GOT3 (cell line): ENCODE data around the gene KIF26B.
"Not testable (repeated sequence)": the region's sequence is repeated elsewhere in the genome, so short reads cannot be mapped to it uniquely, and the experiment has no call there.

ENCODE experiments used
- DNase-seq: peaks from one replicate; lab custom pipeline; 2025; ENCODE audit warnings: mixed read lengths; lab: John Stamatoyannopoulos, UW

The KIF26B gene

DNA sequence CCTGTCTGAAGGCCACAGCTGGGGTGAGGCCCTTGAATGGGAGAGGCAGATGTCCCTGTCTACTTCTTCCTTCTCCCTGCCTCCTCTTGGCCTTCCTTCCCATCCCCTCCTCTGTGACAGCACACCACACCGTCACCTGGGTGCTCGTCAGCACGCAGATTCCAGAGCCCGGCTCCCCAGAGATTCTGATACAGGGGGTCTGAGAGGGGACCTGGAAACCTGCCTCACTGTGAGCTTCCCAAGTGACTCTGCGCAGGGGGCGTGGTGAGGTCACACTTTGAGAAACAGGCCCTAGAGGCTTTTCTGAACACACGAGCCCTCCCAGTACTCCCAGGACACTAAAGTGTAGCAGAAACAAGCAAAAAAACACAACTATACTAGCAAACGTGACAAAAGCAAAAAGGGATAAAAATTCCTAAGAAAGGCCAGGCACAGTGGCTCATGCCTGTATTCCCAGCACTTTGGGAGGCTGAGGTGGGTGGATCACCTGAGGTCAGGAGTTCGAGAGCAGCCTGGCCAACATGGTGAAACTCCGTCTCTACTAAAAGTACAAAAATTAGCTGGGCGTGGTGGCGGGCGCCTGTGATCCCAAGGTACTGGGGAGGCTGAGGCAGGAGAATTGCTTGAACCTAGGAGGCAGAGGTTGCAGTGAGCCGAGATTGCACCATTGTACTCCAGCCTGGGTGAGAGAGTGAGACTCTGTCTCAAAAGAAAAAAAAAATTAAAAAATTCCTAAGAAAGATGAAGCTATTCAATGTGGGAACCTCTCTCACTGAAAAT, 201.3 kb downstream of the KIF26B start:
- DNase-seq, result not testable (repeated sequence)

GRCh38 chr1:245356891-245357585, 202.3 kb downstream of the KIF26B start:
- no peak for DNase-seq

DNA sequence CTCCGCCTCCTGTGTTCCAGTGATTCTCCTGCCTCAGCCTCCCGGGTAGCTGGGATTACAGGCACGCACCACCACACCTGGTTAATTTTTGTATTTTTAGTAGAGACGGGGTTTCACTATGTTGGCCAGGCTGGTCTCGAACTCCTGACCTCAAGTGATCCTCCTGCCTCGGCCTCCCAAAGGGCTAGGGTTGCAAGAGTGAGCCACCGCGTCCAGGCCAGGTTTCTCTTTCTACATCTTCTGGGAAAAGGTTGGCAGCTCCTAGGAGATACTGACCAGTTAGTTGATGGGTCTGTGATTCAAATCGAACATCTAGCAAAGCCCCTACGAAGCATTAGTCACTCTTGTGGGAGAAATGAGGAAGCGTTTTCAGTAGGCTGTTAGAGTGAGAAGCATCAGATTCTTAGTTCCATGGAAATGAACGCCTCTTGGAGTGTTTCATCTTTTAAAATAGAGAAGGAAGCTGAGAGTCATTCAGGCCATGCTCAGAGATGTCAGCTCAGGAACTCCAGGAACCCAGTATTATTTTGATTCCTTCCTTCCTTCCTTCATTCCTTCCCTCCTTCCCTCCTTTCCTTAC, 204.4 kb downstream of the KIF26B start:
- not testable (repeated sequence) for DNase-seq

DNA sequence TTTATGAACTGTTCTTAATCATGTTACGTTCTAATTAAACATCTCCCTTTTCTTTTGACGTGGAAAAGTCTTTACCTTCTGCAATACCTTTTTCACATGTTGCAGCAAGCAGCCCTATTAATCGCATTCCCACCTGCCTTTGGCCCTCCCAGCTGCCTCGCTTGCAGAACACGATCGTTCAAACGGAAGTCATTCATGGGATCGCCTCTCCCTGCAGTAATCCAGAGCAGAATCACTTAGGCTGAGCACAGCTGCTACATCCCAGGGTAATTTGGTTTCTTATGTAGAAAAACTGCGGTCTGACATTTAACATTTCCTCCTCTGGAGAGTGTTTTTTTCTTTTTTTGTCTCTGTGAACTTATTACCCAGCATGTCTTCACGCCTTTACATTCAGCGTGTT, 206.3 kb downstream of the KIF26B start:
- no peak for DNase-seq

- no peak for DNase-seq
These were observed 207.2 kb downstream of the KIF26B start for GRCh38 chr1:245361951-245362350.

DNA sequence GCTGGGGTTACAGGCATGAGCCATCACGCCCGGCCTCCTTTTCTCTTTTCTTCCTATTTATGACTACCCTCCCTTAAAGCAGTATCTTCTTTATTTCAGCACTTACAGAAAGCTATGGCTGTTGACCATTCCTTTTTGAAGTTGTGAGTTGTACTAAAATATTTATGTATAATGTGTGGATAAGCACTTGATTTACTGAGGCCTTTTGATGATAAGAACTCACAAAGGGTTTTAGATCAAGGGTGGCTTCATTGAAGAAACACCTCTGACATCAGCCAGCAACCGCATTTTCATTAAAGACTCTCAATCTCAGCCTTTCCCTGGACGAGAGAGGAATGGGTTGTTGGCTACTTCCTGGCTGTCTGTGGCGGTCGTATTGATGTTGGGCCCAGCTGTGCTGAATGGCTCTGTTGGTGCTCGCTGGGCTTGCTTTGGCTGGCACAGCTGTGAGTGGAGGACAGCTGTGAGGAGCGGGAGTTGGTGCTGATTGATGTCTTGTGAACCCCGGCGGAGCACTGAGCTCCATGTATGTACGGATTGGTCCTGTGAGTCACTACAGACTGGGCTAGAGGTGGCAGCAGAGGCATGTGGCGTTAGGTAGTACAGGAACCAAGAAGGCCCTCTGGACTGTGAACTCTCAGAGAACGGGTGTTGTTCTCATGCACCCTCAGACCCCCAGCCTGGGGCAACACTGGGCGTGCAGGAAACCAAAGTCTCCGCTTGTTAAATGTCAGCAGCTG, 208.8 kb downstream of the KIF26B start:
- DNase-seq, result no peak

GRCh38 chr1:245365095-245366020, 210.6 kb downstream of the KIF26B start:
- DNase-seq, result no peak

DNA sequence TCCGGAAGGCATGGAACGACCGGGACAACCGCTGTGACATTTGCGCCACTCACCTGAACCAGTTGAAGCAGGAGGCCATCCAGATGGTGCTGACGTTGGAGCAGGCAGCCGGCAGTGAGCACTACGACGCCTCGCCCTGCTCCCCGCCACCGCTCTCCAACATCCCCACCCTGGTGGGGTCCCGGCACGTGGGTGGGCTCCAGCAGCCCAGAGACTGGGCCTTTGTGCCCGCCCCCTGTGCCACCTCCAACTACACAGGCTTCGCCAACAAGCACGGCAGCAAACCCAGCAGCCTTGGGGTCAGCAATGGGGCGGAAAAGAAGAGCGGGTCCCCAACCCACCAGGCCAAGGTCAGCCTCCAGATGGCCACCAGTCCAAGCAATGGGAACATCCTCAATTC, 212.1 kb downstream of the KIF26B start:
- no peak for DNase-seq

DNA sequence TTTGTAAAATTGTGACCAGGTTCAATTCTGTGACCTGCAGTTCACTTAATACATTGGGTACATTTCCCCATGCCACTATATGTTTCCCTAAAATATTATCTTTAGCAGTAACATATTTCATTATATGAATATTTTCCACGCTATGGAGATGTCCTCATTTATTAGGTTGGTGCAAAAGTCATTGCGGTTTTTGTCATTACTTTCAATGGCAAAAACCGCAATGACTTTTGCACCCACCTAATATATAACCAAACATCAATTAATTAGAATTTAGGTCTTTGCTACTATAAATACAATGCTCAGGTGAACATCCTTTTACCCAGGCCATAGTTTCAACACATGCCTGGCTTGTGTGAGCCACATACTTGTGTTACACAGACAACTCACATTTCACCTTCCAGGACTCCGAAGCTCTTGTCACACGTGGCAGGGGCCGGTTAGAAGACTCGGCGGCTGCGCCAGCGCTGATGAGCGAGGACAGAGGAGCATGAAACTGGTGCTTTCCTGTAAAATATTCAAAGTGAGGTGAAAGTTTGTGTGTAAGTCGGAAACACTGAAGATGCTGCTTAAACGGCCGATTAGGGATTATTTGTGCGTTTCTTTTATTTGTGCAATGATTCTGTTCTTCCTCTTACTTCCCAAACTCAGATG, 215.5 kb downstream of the KIF26B start:
- DNase-seq, result no peak

DNA sequence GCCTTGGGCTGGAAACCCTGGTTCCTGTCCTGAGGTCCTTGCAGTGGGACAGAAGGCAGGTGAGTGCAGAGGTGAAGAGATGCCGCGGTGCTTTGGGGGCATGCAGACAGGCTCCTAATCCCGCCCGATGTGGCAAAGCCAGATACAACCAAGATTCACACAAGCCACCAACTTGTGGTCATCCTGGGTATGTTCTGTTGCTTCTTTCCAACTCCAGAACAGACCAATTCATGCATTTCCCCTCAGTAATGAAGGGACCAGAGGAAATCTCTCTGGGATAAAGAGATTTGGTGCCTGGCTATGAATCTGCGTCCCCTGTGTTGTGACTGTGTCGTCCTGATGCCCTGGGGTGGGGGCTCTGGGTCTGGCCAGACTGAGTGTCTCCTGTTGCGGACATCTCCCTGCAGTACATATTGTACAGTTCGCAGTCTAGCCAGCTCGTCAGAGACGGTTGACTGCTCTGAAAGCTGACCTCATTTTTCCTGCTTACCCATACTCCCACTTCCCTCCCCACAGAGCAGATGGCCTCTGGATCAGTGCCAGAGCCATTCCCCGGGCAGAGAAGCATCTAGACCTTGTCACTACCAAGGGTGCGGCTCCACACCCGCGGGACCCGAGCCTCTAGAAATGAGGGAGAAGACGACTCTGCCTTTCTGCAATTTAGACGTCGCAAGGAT, 216.3 kb downstream of the KIF26B start:
- no peak for DNase-seq

GRCh38 chr1:245373131-245373530, 218.3 kb downstream of the KIF26B start:
- DNase-seq, result no peak

- DNase-seq, result no peak
These were observed 221.1 kb downstream of the KIF26B start for GRCh38 chr1:245375789-245376460.

GRCh38 chr1:245377854-245378253, 223.1 kb downstream of the KIF26B start:
- no peak for DNase-seq

GRCh38 chr1:245378311-245378722, 223.5 kb downstream of the KIF26B start:
- no peak for DNase-seq

- DNase-seq, result no peak
These were observed 224.0 kb downstream of the KIF26B start for GRCh38 chr1:245378745-245379144.

GRCh38 chr1:245380790-245381535, 226.2 kb downstream of the KIF26B start:
- no peak for DNase-seq

GRCh38 chr1:245382981-245383380, 228.2 kb downstream of the KIF26B start:
- no peak for DNase-seq

- DNase-seq, result no peak
These were observed 228.9 kb downstream of the KIF26B start for GRCh38 chr1:245383396-245384330.
